ENCODE data around the gene HJV. TPM values are rescaled to one million over a fixed set of nuclear protein-coding genes. Genes with fewer than 3 reads are reported as not detected.
"Not testable (repeated sequence)": the region's sequence is repeated elsewhere in the genome, so short reads cannot be mapped to it uniquely, and the experiment has no call there.

Gene HJV
- total RNA-seq: not detected in 2 replicates

GRCh38 chr1:146021622-146022402 lies at the start of gene HJV:
TSS of gene HJV (minus strand) at chr1:146021735. CDS start at chr1:146020231, 1,504 bp downstream.
- DNase-seq (ENCODE audit: low read depth in 2 of 2): no peak

- not testable (repeated sequence) for DNase-seq (ENCODE audit: low read depth in 2 of 2)
Measured at GRCh38 chr1:146059148-146059547, 37.6 kb upstream of the HJV start.

- peak; percentile 92 to 94 for DNase-seq (ENCODE audit: low read depth in 2 of 2)
Measured at GRCh38 chr1:146051852-146052676, 30.5 kb upstream of the HJV start.

GRCh38 chr1:146051452-146051851 lies 29.9 kb upstream of the HJV start:
- no peak for DNase-seq (ENCODE audit: low read depth in 2 of 2)

GRCh38 chr1:146050652-146050963 lies 29.1 kb upstream of the HJV start:
- not testable (repeated sequence) for DNase-seq (ENCODE audit: low read depth in 2 of 2)

GRCh38 chr1:146049866-146050651 lies 28.5 kb upstream of the HJV start:
- DNase-seq (ENCODE audit: low read depth in 2 of 2): not testable (repeated sequence)

- no peak for DNase-seq (ENCODE audit: low read depth in 2 of 2)
Measured at GRCh38 chr1:146049436-146049835, 27.9 kb upstream of the HJV start.

- peak; percentile 11 to 24 for DNase-seq (ENCODE audit: low read depth in 2 of 2)
Measured at GRCh38 chr1:146048514-146049115, 27.1 kb upstream of the HJV start.

- DNase-seq (ENCODE audit: low read depth in 2 of 2): no peak
Measured at GRCh38 chr1:146046664-146047063, 25.1 kb upstream of the HJV start.

- DNase-seq (ENCODE audit: low read depth in 2 of 2): no peak
Measured at GRCh38 chr1:146039844-146040194, 18.3 kb upstream of the HJV start.

GRCh38 chr1:146036965-146037646 lies 15.6 kb upstream of the HJV start:
- DNase-seq (ENCODE audit: low read depth in 2 of 2): peak; percentile 85 to 86

- DNase-seq (ENCODE audit: low read depth in 2 of 2): peak in 1 of 2 donors; percentile 8
Measured at GRCh38 chr1:146036241-146036964, 14.9 kb upstream of the HJV start.

- peak in 1 of 2 donors; percentile 15 for DNase-seq (ENCODE audit: low read depth in 2 of 2)
Measured at GRCh38 chr1:146035048-146035423, 13.5 kb upstream of the HJV start.

- peak; percentile 55 to 56 for DNase-seq (ENCODE audit: low read depth in 2 of 2)
Measured at GRCh38 chr1:146032631-146033219, 11.2 kb upstream of the HJV start.

GRCh38 chr1:146031476-146031875 lies 9.9 kb upstream of the HJV start:
- DNase-seq (ENCODE audit: low read depth in 2 of 2): no peak

- no peak for DNase-seq (ENCODE audit: low read depth in 2 of 2)
Measured at GRCh38 chr1:146029117-146029516, 7.6 kb upstream of the HJV start.

GRCh38 chr1:146026650-146027049 lies 5.1 kb upstream of the HJV start:
- not testable (repeated sequence) for DNase-seq (ENCODE audit: low read depth in 2 of 2)

GRCh38 chr1:146025787-146026495 lies 4.4 kb upstream of the HJV start:
- DNase-seq (ENCODE audit: low read depth in 2 of 2): not testable (repeated sequence)

- no peak for DNase-seq (ENCODE audit: low read depth in 2 of 2)
Measured at GRCh38 chr1:146022403-146023127, 1.0 kb upstream of the HJV start.
